IgD-negative memory B cell (primary cell): ENCODE measurements around the gene SLC22A6. TPM values are rescaled to one million over a fixed set of nuclear protein-coding genes. Genes with fewer than 3 reads are reported as not detected.

Experiments used
- H3K27ac Mint-ChIP-seq, 3 donors: one replicate each; pipeline ENCODE4 v1.8.0; 2020 to 2022; ENCODE audit warnings: mild to moderate bottlenecking in 3 of 3, mixed read lengths in 3 of 3, moderate library complexity in 1 of 3
- H3K27me3 Mint-ChIP-seq: one replicate; pipeline ENCODE4 v1.8.0; 2021; ENCODE audit warnings: mixed read lengths
- H3K36me3 Mint-ChIP-seq: one replicate; pipeline ENCODE4 v1.8.0; 2020; ENCODE audit warnings: mild to moderate bottlenecking, mixed read lengths
- H3K4me1 Mint-ChIP-seq, 3 donors: one replicate each; pipeline ENCODE4 v1.8.0; 2020 to 2022; ENCODE audit warnings: mixed read lengths in 3 of 3, mild to moderate bottlenecking in 1 of 3
- H3K4me3 Mint-ChIP-seq, 4 donors: one replicate each; pipeline ENCODE4 v1.8.0; 2020 to 2022; ENCODE audit warnings: mild to moderate bottlenecking in 4 of 4, mixed read lengths in 4 of 4, moderate library complexity in 3 of 4
- H3K9me3 Mint-ChIP-seq, 3 donors: one replicate each; pipeline ENCODE4 v1.8.0; 2020 to 2021; ENCODE audit warnings: mixed read lengths in 3 of 3, mild to moderate bottlenecking in 1 of 3
- polyA plus RNA-seq: library from polyadenylated mRNA; unstranded; fragments of 300-500 nt; fragmentation: Illumina TruSeq; gene quantifications from one replicate; pipeline ENCODE4 v1.2.3, GENCODE V29; 2021

SLC22A6 gene
- polyA plus RNA-seq, 1 donor from 2014 or later = not detected

DNA sequence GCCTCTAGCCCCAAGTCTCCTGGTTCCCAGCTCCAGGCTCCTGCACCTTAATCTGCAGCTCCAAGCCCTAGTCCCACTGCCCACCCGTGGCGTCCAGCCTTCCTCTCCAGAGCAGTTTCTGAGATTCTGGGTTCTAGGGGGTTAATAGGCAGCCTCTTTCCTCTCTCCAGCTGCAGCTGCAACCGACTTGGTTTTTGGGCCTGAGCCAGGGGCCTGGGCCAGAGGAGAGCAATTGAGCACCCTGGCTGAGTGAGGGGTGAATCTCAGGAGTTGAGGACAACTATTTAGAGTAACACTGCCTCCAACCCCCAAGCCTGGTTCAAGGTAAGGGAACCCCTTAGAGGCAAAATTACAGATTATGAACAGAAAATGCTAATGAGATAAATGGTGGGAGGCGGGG is 54.6 kb downstream of the SLC22A6 start:
- Mint-ChIP-seq H3K4me1 (peaks cover 5 to 8% (median 6%) of the 10 kb centered on the region in 3 donors), H3K27ac (no peak overlapping the region), H3K27me3 (peaks cover 50% of the 10 kb centered on the region), H3K36me3 (peaks cover 3% of the 10 kb centered on the region), H3K4me3 (no peak overlapping the region), H3K9me3 (no peaks in the 10 kb centered on the region)

- Mint-ChIP-seq H3K27ac (peak overlapping the region in 1 of 3 donors; percentile 12), H3K36me3 (peaks cover 3% of the 10 kb centered on the region), H3K4me3 (no peak overlapping the region), H3K9me3 (no peaks in the 10 kb centered on the region), H3K27me3 (peaks cover 62% of the 10 kb centered on the region), H3K4me1 (peaks cover 8 to 14% (median 11%) of the 10 kb centered on the region in 3 donors)
Observed at GRCh38 chr11:62928011-62928410, 56.8 kb downstream of the SLC22A6 start.

DNA sequence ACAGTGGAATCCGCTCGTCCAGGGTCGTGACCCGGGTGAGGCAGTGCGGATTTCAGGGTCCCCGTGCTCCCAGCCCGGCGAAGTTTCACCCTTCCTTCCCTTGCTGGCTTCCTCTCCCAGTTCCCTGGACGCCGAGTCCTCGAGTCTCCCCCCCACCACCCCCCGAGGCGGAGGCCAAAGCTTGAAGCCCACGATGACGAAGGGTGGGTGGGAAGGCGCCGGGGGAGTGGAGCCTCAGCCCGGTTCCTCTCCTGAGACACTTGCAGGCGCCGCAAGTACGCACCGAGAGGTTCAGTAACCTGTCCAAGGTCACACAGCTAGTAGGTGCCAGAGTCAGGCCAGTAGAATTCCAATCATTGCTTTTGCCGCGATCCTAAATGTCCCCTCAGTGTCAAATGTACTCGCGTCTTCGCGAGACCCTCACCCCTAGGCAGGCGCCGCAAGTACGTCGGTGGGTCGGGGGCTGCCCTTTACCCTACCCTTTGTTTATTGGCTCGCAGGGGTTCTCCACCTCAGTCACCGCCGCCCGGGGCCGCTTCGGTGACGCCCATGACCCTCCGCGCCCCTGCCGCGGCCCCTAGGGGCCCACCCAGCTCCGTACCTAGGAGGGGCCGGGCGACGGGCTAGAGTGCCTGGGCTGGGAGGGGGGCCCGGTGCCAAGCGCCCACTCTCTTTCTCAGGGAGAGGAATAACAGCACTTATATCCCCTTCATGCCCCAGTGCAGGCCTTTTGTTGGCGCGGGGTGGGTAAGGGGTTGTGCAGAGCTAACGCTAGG is 57.9 kb downstream of the SLC22A6 start:
- Mint-ChIP-seq H3K4me1 (peaks cover 10 to 14% (median 12%) of the 10 kb centered on the region in 3 donors), H3K9me3 (no peaks in the 10 kb centered on the region), H3K27ac (no peak overlapping the region), H3K36me3 (no peaks in the 10 kb centered on the region), H3K4me3 (peak overlapping the region in 2 of 4 donors; percentile 15 to 22), H3K27me3 (peaks cover 64% of the 10 kb centered on the region)

Other genes with a start within 250 kb of the SLC22A6 start
- gene ZBTB3, start 230.8 kb downstream of the SLC22A6 start, polyA plus RNA-seq = 5.0 TPM
- 202 TPM for gene POLR2G, start 223.4 kb downstream of the SLC22A6 start, polyA plus RNA-seq
- gene TAF6L, start 213.6 kb downstream of the SLC22A6 start, polyA plus RNA-seq = 12.2 TPM
- gene TMEM179B, start 197.6 kb downstream of the SLC22A6 start, polyA plus RNA-seq = 101 TPM
- gene TMEM223, start 193.0 kb downstream of the SLC22A6 start, polyA plus RNA-seq = 39.1 TPM
- gene NXF1, start 179.5 kb downstream of the SLC22A6 start, polyA plus RNA-seq = 67.6 TPM
- 39.8 TPM for gene STX5, start 152.9 kb downstream of the SLC22A6 start, polyA plus RNA-seq
- not detected for gene TEX54, start 152.1 kb downstream of the SLC22A6 start, polyA plus RNA-seq
- 57.5 TPM for gene WDR74, start 145.4 kb downstream of the SLC22A6 start, polyA plus RNA-seq
- gene SLC3A2, start 104.1 kb downstream of the SLC22A6 start, polyA plus RNA-seq = 111 TPM
- not detected for gene CHRM1, start 63.6 kb downstream of the SLC22A6 start, polyA plus RNA-seq
- not detected for gene SLC22A8, start 30.9 kb upstream of the SLC22A6 start, polyA plus RNA-seq
- not detected for gene SLC22A24, start 159.3 kb upstream of the SLC22A6 start, polyA plus RNA-seq